GM12864 (cell line): ENCODE results near the gene CTIF.

ENCODE experiments used
- DNase-seq: peaks from one replicate; pipeline ENCODE4 v3.0.0-alpha.2; 2011; ENCODE audit warnings: low read depth
- H3K4me3 ChIP-seq: 2 replicates; pipeline ENCODE4 v1.5.1; 2011; ENCODE audit warnings: mild to moderate bottlenecking, low read depth, low read length, control low read depth
- TF ChIP-seq, protein P1 (sequence below): IDR thresholded peaks from 2 replicates; pipeline ENCODE4 v1.5.1; 2011; ENCODE audit warnings: low read depth, mild to moderate bottlenecking, moderate library complexity, low read length, control low read depth, inconsistent platforms; ENCODE audit errors: missing control alignments

CTIF gene

GRCh38 chr18:48683661-48684060 is 144.8 kb downstream of the CTIF start:
- no peak overlapping the region for H3K4me3 ChIP-seq
- DNase-seq, result no peak
- TF ChIP-seq, protein P1, sequence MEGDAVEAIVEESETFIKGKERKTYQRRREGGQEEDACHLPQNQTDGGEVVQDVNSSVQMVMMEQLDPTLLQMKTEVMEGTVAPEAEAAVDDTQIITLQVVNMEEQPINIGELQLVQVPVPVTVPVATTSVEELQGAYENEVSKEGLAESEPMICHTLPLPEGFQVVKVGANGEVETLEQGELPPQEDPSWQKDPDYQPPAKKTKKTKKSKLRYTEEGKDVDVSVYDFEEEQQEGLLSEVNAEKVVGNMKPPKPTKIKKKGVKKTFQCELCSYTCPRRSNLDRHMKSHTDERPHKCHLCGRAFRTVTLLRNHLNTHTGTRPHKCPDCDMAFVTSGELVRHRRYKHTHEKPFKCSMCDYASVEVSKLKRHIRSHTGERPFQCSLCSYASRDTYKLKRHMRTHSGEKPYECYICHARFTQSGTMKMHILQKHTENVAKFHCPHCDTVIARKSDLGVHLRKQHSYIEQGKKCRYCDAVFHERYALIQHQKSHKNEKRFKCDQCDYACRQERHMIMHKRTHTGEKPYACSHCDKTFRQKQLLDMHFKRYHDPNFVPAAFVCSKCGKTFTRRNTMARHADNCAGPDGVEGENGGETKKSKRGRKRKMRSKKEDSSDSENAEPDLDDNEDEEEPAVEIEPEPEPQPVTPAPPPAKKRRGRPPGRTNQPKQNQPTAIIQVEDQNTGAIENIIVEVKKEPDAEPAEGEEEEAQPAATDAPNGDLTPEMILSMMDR, result no peak

GRCh38 chr18:48687346-48688042 is 148.7 kb downstream of the CTIF start:
- no peak for DNase-seq
- TF ChIP-seq, protein P1, result no peak
- H3K4me3 ChIP-seq, result no peak overlapping the region

DNA sequence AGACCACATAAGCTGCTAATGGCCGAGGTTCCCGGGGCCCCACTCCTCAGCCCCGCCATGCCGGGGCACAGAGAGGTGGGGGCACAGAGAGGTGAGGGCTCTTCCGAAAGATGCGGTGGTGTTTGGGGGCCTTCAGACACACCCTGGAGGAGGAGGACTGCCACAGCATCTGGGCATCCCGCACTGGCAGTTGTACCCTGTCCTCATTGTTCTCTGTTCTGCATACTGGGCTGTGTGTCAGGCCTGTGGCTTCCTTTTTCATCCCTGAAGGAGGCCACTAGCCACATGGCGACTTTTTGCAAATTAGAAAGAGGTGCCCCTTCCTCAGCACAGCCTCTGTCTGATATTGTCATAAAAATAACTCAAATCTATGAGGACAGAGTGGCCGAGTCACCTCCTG is 150.1 kb downstream of the CTIF start:
- no peak overlapping the region for H3K4me3 ChIP-seq
- TF ChIP-seq, protein P1, result no peak
- DNase-seq, result no peak

- TF ChIP-seq, protein P1, result no peak
- DNase-seq, result no peak
- no peak overlapping the region for H3K4me3 ChIP-seq
Measured at GRCh38 chr18:48689548-48689947, 150.7 kb downstream of the CTIF start.

- no peak overlapping the region for H3K4me3 ChIP-seq
- TF ChIP-seq, protein P1, result no peak
- no peak for DNase-seq
Measured at GRCh38 chr18:48690494-48690893, 151.7 kb downstream of the CTIF start.

- DNase-seq, result no peak
- TF ChIP-seq, protein P1, result no peak
- H3K4me3 ChIP-seq, result no peak overlapping the region
Measured at GRCh38 chr18:48693006-48693405, 154.2 kb downstream of the CTIF start.

DNA sequence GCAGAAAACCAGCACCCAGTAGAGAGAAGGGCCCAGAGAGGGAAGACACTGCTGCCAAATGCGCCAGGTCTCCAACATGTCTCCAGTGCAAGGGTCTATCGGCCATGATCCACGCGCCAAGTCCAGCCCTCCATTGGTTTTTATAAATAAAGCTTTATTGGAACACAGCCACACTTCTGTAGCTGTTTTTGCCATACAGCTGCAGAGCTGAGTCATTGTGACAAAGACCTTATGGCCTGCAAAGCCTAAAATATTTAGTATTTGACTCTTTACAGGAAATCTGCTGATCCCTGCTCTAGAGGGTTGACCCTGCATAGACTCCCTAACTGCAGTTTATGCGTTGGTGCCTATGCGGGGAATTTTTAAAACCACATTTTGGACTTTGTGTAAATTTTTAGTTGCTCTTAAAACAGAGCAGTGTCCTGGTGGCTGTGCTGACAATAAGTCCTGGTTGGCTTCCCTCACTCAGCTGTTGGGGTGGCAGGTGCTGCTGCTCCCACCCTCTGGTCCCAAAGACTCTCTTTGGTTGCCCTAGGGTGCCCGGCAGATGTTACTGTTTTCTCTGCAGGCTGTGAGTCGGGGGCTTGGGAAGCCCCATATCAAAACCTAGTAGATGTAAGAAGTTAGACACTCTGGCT is 154.9 kb downstream of the CTIF start:
- TF ChIP-seq, protein P1, result no peak
- H3K4me3 ChIP-seq, result no peak overlapping the region
- no peak for DNase-seq
